Epithelial cell of prostate (primary cell): ENCODE results near the gene ABCB10.
"Not testable (repeated sequence)": the region's sequence is repeated elsewhere in the genome, so short reads cannot be mapped to it uniquely, and the experiment has no call there.

Experiments
- DNase-seq: peaks from one replicate; pipeline ENCODE4 v3.0.0-alpha.2; 2011; ENCODE audit warnings: low read depth, low spot score
- H3K27ac ChIP-seq: fragments of 450-650 bp; 2 replicates; pipeline ENCODE4 v1.5.1; 2017; ENCODE audit warnings: mild to moderate bottlenecking

ABCB10 gene

DNA sequence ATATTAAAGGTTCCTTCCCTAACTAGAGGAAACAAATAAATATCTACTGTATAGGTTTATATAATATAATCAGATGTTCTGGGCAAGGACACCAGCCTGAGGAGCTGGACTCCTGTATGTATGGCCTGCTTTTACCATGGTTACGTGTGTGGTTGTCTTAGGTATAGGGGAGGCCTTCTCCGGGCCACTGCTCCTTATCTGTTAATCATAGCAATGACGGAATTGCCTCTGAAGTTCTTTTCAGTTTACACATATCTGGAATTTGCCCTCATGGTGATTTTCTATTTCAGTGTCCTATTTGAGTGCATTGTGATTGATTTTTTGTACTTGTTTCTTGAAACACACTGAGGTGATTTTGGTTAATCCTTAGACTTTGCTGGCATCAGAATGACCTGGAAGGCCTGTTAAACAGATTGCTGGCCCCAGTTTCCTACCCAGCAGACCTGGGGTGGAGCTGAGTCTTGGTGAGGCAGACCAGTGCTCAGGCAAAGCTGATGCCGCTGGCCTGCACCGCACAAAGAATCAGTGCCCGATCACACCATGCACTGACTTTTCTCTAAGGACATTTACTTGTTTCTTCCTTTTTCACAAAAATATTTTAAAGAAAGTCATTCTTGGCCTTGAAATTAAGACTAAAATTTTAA lies 18.5 kb downstream of the ABCB10 start:
- H3K27ac ChIP-seq: no peak overlapping the region

DNA sequence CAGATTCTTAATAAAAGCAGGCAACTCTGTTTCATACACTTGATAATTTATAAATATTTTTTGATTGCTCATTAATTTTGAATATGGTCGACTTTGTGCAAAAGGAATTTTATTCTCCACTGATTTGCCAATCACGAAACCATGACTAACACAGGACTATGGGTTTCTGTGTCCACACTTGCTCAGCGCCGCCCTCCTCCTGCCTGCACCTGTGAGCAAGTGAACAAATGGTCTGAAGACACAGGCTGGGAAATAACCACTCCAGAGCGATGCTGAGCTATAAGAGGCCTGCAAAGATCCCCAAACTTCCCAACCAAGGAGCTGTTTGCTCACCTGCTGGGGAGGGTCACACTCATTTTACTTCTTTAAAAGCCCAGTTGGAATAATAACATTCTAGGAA lies 19.6 kb downstream of the ABCB10 start:
- H3K27ac ChIP-seq: peak overlapping the region; percentile 14
- DNase-seq: peak; percentile 57

More for the DNA sequence above, 18.5 kb downstream of the ABCB10 start:
- DNase-seq: no peak

DNA sequence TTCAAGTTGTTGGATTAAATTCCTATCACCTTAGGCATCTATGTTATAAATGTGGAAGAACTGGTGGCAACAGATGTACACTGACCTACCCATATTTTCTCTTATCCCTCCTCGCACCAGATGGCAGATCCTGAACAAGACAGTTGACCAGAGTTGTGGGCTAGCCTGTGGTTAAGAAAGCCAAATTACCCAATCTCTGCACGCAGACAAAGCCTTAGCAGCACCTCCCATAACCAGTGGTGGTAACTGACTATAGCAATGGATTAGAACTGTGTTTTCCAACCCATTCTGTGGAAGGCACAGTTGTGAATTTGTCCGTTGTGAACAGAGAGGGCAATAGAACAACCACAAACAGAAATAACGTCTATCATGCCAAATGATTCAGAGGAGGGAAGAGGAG lies 20.6 kb downstream of the ABCB10 start:
- no peak overlapping the region for H3K27ac ChIP-seq
- DNase-seq: no peak

DNA sequence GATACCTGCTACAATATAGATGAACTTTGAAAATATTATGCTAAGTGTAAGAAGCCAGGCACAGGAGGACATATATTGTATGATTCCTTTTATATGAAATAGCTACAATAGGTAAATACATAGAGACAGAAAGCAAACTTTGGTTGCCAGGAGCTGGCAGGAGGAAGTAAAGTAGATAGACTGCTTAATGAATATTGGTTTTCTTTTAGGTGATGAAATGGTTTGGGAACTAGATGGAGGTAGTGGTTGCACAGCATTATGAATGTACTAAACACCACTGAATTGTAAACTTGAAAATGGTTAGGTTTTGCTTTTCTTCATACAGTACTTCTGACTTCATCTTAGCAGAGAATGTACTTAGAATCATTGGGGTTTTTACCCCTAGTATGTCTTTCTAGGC lies 21.5 kb downstream of the ABCB10 start:
- DNase-seq: no peak
- no peak overlapping the region for H3K27ac ChIP-seq

DNA sequence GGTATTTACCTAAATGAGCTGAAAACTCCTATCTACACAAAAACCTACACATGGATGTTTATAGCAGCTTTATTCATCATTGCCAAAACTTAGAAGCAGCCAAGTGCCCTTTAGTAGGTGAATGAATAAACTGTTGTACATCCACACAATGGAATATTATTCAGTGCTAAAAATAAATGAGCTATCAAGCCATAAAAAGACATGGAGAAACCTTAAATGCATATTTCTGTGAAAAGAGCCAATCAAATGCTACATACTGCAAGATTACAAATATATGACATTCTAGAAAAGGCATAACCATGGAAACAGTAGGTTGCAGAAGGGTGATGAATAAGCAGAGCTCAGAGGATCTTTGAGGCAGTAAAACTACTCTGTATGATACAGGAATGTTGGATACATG lies 23.3 kb downstream of the ABCB10 start:
- H3K27ac ChIP-seq: no peak overlapping the region
- no peak for DNase-seq

DNA sequence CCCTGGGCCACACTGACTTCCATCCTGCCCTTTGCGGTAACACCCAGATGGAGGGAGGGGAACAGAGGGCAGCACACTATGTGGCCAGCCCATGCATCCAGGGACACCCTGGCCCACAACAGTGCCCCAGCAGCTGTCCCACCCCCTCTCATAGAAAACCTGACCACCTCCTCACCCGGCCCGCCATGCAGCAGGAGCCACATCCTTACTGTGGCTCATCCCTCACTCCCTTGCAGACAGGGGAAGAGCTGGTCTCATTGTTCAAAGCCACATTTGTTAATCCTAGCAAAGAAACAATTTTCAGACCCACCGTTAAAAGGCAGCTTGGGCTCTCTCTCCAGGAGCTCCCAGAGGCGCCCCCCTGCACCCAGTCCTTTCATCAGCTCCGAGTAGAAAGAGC lies 27.2 kb downstream of the ABCB10 start:
- H3K27ac ChIP-seq: no peak overlapping the region
- no peak for DNase-seq

DNA sequence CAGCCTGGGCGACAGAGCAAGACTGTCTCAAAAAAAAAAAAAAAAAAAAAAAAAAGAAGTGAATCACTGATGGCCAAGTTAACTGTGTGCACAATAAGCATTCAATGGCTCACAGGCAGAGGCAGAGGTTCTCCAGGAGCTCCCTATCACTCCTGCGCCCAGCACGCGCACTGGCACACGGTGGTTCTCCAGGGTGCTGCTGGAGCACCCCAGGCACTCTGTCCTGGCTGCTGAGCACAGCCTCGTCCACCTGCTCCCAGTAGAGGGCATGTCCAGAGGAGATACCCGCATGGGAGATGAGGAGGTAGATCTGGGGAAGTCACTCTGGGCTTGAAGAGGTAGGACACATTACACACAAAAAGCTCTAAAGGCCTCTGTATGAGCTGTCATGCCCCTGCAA lies 28.9 kb downstream of the ABCB10 start:
- no peak overlapping the region for H3K27ac ChIP-seq
- no peak for DNase-seq

DNA sequence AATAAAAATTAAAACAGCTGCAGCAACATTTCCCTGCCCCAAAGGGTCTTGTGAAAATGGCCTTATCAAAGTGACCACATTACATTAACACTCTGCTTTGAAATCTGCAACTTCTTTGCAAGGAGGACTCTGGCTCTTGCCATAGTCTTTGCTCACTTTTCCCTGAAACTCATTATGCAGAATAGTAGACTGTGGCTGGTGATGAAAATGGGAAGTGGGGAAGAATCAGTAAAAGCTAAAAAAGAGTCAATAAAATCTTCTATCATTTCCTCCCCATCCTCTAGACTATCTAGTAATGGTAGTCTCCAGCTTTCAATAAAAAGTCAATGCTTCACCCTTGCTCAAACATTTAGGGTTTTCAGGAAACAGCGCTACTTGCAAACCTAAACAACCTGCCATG lies 31.8 kb downstream of the ABCB10 start:
- no peak overlapping the region for H3K27ac ChIP-seq
- DNase-seq: no peak

DNA sequence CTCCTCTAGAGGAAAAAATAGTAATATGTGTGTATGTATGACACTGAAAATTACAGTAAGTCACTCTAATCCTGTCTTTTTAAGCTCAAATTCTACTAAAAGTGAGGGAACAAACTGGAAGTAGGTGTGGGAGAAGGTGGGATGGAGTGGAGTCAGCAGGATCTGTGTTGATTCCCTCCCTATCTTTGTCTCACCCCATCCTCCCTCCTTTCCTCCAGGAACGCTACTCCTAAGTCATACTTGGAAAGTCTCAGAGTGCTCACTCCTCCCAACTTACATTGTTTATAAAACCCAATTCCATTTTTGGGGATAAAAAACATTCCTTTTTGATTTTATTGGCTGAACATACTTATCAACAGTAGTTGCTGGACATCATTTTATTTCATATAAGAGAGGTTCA lies 35.5 kb downstream of the ABCB10 start:
- DNase-seq: no peak
- H3K27ac ChIP-seq: no peak overlapping the region

DNA sequence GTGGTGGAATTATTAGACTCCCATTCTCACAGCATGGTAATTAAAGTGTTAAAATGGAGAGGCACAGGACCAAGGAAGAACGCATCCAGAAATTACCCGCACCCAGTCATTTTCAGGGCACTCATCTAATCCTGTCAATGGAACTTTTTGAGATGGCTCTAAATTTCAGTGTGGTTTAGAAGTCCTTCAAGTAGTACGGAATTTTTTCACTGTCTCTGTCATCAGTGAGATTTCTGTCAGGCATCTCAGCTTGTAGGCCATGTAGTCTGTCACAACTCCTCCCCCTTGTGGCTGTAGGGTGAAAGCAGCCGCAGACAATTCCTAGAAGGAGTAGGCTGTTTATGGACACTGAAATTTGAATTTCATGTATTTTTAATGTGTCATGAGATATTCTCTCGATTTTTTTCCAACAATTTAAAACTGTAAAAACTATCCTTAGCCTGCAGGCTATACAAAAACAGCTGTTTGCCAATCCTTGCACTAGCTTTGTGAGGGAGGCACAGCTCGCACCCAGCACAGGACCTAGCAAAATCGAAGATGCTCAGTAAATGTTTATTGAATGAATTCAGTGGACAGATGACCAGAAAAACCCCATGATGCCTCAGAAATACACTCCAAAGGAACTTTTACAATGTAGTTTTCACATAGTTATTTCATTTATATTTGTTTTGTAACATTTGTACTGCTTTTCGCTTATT lies 43.8 kb downstream of the ABCB10 start:
- no peak overlapping the region for H3K27ac ChIP-seq
- peak; percentile 24 for DNase-seq

DNA sequence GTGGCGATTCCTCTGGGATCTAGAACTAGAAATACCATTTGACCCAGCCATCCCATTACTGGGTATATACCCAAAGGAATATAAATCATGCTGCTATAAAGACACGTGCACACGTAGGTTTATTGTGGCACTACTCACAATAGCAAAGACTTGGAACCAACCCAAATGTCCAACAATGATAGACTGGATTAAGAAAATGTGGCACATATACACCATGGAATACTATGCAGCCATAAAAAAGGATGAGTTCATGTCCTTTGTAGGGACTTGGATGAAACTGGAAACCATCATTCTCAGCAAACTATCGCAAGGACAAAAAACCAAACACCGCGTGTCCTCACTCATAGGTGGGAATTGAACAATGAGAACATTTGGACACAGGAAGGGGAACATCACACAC lies 46.9 kb downstream of the ABCB10 start:
- not testable (repeated sequence) for DNase-seq, H3K27ac ChIP-seq

DNA sequence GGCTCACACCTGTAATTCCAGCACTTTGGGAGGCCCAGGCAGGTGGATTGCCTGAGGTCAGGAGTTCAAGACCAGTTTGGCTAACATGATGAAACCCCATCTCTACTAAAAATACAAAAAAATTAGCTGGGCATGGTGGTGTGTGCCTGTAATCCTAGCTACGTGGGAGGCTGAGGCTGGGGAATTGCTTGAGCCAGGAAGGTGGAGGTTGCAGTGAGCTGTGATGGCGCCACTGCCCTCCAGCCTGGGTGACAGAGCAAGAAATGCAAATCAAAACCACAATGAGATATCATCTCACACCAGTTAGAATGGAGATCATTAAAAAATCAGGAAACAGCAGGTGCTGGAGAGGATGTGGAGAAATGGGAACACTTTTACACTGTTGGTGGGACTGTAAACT lies 47.3 kb downstream of the ABCB10 start:
- not testable (repeated sequence) for H3K27ac ChIP-seq, DNase-seq

DNA sequence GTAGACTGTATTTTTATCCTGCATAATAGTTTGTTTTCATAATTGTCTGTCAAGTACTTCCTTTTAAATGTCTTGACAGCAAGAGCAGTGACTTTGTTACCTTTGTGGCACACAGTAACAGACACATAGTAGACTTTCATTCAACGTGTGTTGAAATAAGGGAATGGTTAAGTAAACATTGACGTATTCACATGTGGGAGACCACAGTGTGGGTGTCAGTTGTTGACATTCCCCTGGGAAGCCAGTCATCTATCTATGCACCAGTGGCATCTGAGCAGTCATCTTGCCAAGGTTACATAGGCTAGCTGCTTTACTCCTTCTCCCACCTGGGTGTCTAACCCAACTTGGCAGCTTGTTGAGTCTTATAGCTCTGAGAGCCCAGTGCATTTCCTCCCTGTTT lies 48.9 kb downstream of the ABCB10 start:
- H3K27ac ChIP-seq: no peak overlapping the region
- DNase-seq: peak; percentile 76

DNA sequence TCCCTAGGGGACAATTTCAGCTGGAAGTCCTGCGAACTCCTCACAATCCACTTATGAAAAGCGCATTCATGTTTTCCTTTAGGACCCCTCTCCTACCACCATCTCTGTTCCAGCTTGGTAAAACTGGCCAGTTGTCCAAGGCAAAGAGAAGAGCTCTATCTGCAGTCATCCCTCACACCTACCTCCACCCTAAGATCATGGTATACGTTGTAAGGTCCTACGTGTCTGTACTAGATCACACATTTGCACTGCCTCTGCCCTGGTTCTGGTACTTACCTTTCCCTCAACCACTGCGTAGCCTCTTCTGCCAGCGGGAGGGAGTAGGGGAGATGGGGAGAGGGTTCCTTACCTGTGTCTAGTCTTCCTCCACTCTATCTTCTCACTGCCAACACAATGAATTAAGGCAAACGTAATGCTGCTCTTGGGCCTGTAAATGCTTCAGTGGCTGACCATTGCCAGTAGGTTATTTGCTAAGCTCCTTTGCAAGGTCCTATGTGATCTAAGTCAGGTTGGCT lies 49.6 kb downstream of the ABCB10 start:
- H3K27ac ChIP-seq: peak overlapping the region; percentile 86
- DNase-seq: no peak

DNA sequence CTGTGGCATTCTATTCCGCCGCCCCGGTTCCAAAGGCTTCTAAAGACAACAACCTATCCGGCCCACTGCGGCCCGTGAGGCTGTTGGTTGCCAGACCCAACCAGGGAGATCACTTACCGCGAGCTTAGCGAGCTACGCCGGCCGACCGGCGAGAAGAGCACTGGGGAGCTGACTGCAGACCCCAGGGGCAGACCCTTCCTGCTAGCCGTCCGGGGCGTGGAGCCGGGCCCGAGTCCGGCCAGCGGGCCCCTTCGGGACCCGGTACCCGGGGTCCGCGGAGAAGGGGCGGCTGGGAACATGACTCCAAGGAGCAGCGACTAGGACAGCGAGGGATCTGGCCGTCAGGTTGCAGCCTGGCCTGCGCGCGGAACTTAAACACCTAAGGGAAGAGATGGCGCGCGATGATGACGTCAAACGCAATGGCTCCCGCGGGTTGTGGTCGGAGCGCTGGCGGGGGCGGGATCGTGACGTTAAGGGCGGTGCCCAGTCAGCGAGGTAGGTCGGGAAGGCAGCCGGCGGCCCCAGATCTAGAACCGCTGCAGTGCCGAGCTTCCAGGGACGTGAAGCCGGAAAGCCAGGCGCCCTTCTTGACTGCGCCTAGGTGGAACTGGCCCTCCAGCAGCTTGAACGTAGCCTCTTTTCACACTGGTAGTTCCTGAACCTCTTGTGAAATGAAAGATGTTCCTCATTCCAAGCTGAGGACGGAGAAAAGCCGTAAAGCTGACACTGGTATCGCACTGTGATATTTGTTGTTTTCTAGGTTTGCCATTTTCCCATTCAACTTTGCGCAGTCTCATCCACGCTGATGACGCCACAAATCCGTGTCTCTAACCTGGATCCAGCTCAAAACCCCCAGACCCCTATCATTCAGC lies 50.3 kb downstream of the ABCB10 start, which contains the start of gene NUP133:
TSS of gene NUP133 (minus strand) at position 391 of the 872 bp plus-strand sequence. CDS start at position 299, 92 bp downstream.
- peak; percentile 89 for DNase-seq
- H3K27ac ChIP-seq: peak within 1 kb of the TSS; percentile 86

DNA sequence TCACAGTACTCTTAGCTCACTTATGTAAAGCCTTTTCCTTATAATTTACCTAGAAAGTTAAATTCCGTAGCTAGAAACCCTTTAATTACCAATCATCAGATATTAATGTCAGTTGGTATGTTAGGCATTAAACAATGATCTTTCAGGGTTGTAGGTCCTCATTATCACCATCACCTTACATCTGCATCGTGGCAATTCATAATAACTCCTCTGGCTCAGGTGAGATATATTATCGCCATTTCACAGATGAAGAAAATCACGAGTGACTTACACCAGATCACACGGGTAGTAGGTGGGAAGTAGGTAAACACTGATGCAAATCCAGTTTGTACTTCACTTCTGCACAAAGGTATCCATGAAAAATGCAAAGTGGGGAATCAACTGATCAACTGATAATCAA lies 51.0 kb downstream of the ABCB10 start:
- no peak for DNase-seq
- peak overlapping the region; percentile 86 for H3K27ac ChIP-seq

DNA sequence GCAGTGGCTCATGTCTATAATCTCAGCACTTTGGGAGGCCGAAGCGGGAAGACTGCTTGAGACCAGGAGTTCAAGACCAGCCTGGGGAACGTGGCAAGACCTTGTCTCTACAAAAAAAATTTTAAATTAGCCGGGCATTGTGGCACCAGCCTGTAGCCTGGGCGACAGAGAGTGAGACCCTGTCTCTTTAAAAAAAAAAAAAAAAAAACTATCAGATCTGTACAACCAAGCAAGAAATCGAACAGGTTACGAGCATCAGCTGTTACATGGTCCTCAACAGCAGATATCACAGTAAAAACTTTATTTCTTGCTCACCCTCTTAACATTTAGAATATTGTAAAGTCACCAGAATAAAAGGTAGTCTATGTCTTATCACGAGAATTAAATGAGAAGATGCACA lies 51.9 kb downstream of the ABCB10 start:
- no peak overlapping the region for H3K27ac ChIP-seq
- no peak for DNase-seq

DNA sequence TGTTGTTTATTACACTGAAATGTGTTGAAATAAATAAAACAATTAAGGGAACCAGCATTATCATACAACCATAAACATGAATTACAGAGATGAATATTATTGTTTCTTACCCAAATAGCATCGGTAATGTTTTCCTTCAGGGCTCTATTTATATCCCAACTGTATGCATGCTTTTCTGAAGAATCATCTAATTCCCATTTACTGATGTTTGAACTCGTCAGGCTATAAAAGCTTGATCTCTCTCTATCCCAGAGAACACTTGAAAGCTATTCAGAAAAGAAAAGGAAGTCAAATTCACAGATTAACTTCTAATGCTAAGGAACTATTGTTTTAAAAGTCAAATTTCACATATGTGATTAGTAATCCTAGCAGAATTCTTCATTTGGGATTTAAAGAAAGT lies 62.7 kb downstream of the ABCB10 start:
- H3K27ac ChIP-seq: no peak overlapping the region
- no peak for DNase-seq

DNA sequence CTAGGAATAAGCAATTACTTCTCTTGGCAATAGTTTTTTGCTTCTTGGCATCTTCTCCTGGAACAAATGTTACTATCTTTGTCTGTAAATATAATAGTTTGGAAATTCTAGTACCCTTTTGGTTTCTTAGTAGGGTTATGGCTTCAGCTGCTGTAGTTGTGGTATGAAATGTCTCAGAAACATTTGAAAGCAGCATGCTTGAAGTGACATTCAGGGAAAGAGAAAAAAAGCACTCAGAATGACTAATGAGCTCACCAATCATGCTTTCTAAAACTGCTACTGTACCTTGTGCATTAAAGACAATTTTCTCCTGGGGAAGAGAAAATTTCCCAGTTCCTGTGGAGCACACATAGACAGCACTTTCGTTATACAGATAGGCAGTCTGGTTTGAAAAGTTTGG lies 71.3 kb downstream of the ABCB10 start:
- H3K27ac ChIP-seq: no peak overlapping the region
- DNase-seq: no peak

DNA sequence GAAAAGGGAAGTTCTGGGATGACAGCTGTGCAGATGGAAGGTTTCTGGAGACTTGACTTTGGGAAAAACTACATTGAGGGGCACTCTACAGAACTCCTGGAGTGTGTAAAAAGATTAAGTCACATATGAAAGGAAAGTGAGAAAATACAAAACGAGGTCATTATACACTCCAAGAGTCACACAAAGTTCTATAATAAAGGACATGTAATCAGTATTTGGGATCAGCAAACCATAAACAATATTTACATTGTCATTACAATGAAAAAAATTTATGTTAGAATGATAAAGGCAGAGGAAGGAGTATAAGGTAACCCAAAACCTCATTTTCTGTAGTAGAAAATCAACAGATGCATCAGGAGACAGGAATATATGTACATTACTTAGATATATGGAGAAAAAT lies 73.2 kb downstream of the ABCB10 start:
- DNase-seq: no peak
- H3K27ac ChIP-seq: no peak overlapping the region

DNA sequence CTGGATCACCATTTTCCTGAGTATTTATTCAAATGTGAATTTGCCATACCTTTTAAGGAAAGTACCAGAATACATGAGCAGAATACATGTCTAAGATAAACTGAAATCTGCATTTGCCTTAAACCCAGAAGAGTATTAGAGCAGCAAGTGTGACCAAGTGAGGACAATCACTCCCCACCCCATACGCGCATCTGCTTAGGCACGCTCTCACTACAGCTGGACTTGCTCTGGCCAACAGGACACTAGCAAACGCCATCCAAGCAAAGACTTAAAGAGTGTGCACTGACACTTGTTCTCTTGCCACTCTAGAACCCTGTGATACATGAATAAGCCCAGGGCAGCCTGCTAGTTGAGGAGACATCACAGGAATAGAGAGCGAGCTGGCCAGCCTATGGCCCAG lies 76.0 kb downstream of the ABCB10 start:
- no peak overlapping the region for H3K27ac ChIP-seq
- no peak for DNase-seq
